Common myeloid progenitor, CD34-positive (primary cell): ENCODE measurements around the gene DNAAF3. TPM values are rescaled to one million over a fixed set of nuclear protein-coding genes. Genes with fewer than 3 reads are reported as not detected.
A peak's percentile ranks its signal among the peaks of the same experiment; 100 is the strongest.

Source experiments
- CTCF ChIA-PET: fragments of 350-600 bp; sonication (Branson Sonifier 250); formaldehyde crosslinking; loops from one replicate; lab custom pipeline; 2021; ENCODE audit warnings: antibody characterized with exemption; lab: Charles Lee
- POLR2A ChIA-PET: fragments of 350-600 bp; sonication (Branson Sonifier 250); formaldehyde crosslinking; loops from one replicate; lab custom pipeline; 2021; ENCODE audit warnings: antibody characterized with exemption; lab: Charles Lee
- DNase-seq, 3 donors: peaks; one replicate each; pipeline versions ENCODE4 v3.0.0 to v3.0.0-alpha.2; 2013
- H3K27ac ChIP-seq, 2 experiments: 1 replicate in 1 of 2; 2 replicates in 1 of 2; pipeline ENCODE4 v1.7.0; 2013; ENCODE audit warnings: inconsistent platforms in 2 of 2, low read length in 2 of 2, mild to moderate bottlenecking in 2 of 2, low read depth in 1 of 2, moderate library complexity in 1 of 2; ENCODE audit not compliant: severe bottlenecking in 2 of 2, insufficient read depth in 1 of 2, poor library complexity in 1 of 2
- H3K27me3 ChIP-seq, 5 experiments: replicated peaks in 2 of 5; 1 replicate in 3 of 5; 2 replicates in 2 of 5; pipeline versions ENCODE4 v1.6.1 to v1.7.0; 2013; ENCODE audit warnings: low read length in 4 of 5, mild to moderate bottlenecking in 2 of 5, moderate library complexity in 2 of 5, inconsistent platforms in 1 of 5; ENCODE audit not compliant: insufficient read depth in 5 of 5, control insufficient read depth in 4 of 5
- H3K36me3 ChIP-seq, 4 experiments: 1 replicate in 2 of 4; 2 replicates in 2 of 4; pipeline versions ENCODE4 v1.6.1 to v1.7.0; 2013; ENCODE audit warnings: low read length in 3 of 4, control low read depth in 1 of 4, mild to moderate bottlenecking in 1 of 4; ENCODE audit not compliant: control insufficient read depth in 4 of 4, insufficient read depth in 4 of 4
- H3K4me1 ChIP-seq, 4 experiments: 1 replicate in 3 of 4; 2 replicates in 1 of 4; pipeline versions ENCODE4 v1.6.1 to v1.7.1; 2013; ENCODE audit warnings: low read length in 3 of 4, mild to moderate bottlenecking in 3 of 4, control low read depth in 1 of 4, inconsistent platforms in 1 of 4, moderate library complexity in 1 of 4; ENCODE audit not compliant: control insufficient read depth in 4 of 4, insufficient read depth in 4 of 4; ENCODE audit errors: control extremely low read depth in 1 of 4
- H3K4me3 ChIP-seq, 7 experiments: 1 replicate in 4 of 7; 2 replicates in 3 of 7; pipeline versions ENCODE4 v1.5.1 to v1.7.0; 2013; ENCODE audit warnings: mild to moderate bottlenecking in 7 of 7, low read length in 6 of 7, moderate library complexity in 6 of 7, inconsistent platforms in 2 of 7, low read depth in 2 of 7, control low read depth in 1 of 7; ENCODE audit not compliant: insufficient read depth in 4 of 7, control insufficient read depth in 1 of 7; ENCODE audit errors: extremely low read depth in 1 of 7
- H3K9me3 ChIP-seq, 5 experiments: 1 replicate in 4 of 5; 2 replicates in 1 of 5; pipeline versions ENCODE4 v1.6.1 to v1.7.1; 2013; ENCODE audit warnings: low read length in 4 of 5, mild to moderate bottlenecking in 2 of 5, inconsistent platforms in 1 of 5, low read depth in 1 of 5, moderate library complexity in 1 of 5; ENCODE audit not compliant: control insufficient read depth in 4 of 5, insufficient read depth in 2 of 5; ENCODE audit errors: control extremely low read depth in 1 of 5
- WGBS: methylation state at CpG from one replicate; pipeline ENCODE4 v1.1.5; 2013; ENCODE audit not compliant: insufficient coverage; 5-methylcytosine and 5-hydroxymethylcytosine counted together
- polyA plus RNA-seq: library from polyadenylated mRNA; unstranded; fragments of 120-200 nt; gene quantifications from one replicate; pipeline ENCODE4 v1.2.1, GENCODE V29; 2013

Gene DNAAF3
- polyA plus RNA-seq: 1.3 TPM

DNA sequence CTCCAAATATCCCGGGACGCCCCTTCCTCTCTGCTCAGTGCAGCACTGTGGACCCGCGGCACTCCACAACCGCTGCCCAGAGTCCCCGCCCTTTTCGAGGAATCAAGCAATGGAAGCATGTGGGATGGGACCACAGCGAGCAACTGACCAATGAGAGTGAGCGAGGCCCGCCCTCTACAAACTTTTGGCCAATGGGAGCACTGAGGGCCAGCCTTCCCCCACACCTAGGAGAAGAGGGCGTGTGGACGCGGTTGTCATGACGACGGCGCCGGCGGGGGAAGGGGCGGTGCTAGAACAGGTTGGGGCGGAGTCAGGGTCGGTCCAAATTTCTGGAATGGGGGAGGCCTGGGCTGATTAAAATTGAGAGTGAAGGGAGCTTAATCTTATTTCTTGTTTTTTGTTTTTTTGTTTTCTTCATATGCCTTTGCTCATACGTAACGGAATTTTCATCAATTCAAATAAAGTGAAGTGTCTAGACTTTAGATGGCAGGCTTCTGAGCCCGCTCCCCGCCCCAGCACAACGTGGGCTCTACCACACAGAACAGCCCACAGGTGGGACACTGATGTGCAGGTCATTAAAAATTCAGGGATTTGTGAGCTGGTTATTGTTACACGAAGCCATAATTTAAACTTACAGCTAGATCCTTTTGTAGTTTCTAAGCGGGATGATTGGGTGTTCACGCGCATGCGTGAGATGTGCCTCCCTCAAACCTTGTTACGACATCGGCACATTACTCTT is at the start of gene DNAAF3:
TSS of gene DNAAF3 (minus strand) at position 84 of the 739 bp plus-strand sequence. CDS start 200 bp downstream, outside the sequence.
- H3K36me3 ChIP-seq: no peaks in the 10 kb centered on the region
- H3K27me3 ChIP-seq: peaks cover 2 to 40% (median 6%) of the 10 kb centered on the region in 5 experiments
- H3K4me3 ChIP-seq: peak within 1 kb of the TSS; percentile 44 to 84 (median 67)
- 0% methylated on average over 16 of the region's 33 CpGs for WGBS
- DNase-seq: peak; percentile 97 to 98 (median 97)
- peak within 1 kb of the TSS; percentile 83 to 90 for H3K27ac ChIP-seq
- CTCF ChIA-PET: interaction anchor here (0.7 to 3.4 kb wide), 5 partner anchors 11 to 285 kb away, joined by 3 to 31 read pairs (median 3); partner anchors contain the start of gene SYT5
- peaks cover 0 to 16% (median 14%) of the 10 kb centered on the region in 4 experiments for H3K4me1 ChIP-seq
- POLR2A ChIA-PET: interaction anchor here (0.6 to 0.8 kb wide), 3 partner anchors 13 to 979 kb away, joined by 3 to 4 read pairs (median 3); no protein-coding TSS in a partner anchor
- no peaks in the 10 kb centered on the region for H3K9me3 ChIP-seq

GRCh38 chr19:55213547-55213946 is 47.1 kb upstream of the DNAAF3 start:
- H3K27me3 ChIP-seq: peaks cover 0 to 8% (median 2%) of the 10 kb centered on the region in 5 experiments
- H3K9me3 ChIP-seq: peaks cover 3 to 11% (median 7%) of the 10 kb centered on the region in 5 experiments
- H3K4me3 ChIP-seq: no peak overlapping the region
- 85% methylated on average over 5 of the region's 7 CpGs for WGBS
- POLR2A ChIA-PET: no interaction called here
- no peak for DNase-seq
- no peak overlapping the region for H3K27ac ChIP-seq
- CTCF ChIA-PET: no interaction called here
- peaks cover 0 to 21% (median 12%) of the 10 kb centered on the region in 4 experiments for H3K4me1 ChIP-seq
- no peaks in the 10 kb centered on the region for H3K36me3 ChIP-seq

GRCh38 chr19:55212447-55212846 is 46.0 kb upstream of the DNAAF3 start:
- Histone ChIP-seq H3K4me1 (peaks cover 0 to 21% (median 12%) of the 10 kb centered on the region in 4 experiments), H3K9me3 (peaks cover 3 to 11% (median 7%) of the 10 kb centered on the region in 5 experiments), H3K27me3 (peaks cover 0 to 8% (median 2%) of the 10 kb centered on the region in 5 experiments), H3K36me3 (no peaks in the 10 kb centered on the region), H3K27ac (no peak overlapping the region), H3K4me3 (no peak overlapping the region)
- WGBS: 100% methylated on average over 2 of the region's 3 CpGs
- peak in 1 of 3 donors; percentile 29 for DNase-seq
- ChIA-PET CTCF (no interaction called here), POLR2A (no interaction called here)

GRCh38 chr19:55209693-55210472 is 43.5 kb upstream of the DNAAF3 start:
- POLR2A ChIA-PET: no interaction called here
- 88% methylated on average over 13 of the region's 17 CpGs for WGBS
- no peak for DNase-seq
- Histone ChIP-seq H3K27me3 (peaks cover 0 to 4% (median 0%) of the 10 kb centered on the region in 5 experiments), H3K27ac (no peak overlapping the region), H3K9me3 (peaks cover 3 to 11% (median 7%) of the 10 kb centered on the region in 5 experiments), H3K4me3 (no peak overlapping the region), H3K4me1 (peaks cover 0 to 13% (median 6%) of the 10 kb centered on the region in 4 experiments), H3K36me3 (no peaks in the 10 kb centered on the region)
- CTCF ChIA-PET: no interaction called here

DNA sequence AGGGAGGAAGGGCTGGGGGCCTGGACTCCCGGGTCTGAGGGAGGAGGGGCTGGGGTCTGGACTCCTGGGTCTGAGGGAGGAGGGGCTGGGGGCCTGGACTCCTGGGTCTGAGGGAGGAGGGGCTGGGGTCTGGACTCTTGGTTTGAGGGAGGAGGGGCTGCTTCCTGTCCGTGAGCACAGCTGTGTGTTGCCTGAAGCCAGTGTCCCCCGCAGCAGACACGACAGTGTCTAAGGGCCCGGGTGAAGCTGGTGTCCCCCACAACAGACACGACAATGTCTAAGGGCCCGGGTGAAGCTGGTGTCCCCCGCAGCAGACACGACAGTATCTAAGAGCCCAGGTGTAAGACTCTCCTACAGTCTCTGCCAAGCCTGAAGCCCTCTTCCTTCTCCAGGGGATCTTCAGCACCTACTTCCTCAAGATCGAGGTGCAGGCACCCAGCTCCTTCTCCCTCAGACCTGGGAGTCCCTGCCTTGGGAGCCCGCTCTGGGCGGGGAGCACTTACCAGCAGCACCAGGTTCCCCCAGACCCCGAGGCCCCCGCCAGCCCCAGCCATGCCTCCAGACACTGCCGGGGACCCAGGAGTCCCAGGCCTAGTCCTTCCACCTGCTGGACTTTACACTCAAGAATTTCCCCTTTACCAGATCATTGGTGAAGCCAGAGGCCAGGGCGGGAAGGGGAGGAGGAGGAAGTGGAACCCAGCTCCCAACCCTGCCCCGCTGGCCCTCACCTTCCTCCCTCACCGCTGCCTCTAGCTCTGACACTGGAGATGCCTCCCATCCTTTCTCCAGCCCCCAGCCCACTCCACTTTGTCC is 42.7 kb upstream of the DNAAF3 start, which contains the start of gene PTPRH:
TSS of gene PTPRH (minus strand) at position 622 of the 813 bp plus-strand sequence. CDS start at position 554, 68 bp downstream.
- POLR2A ChIA-PET: no interaction called here
- CTCF ChIA-PET: no interaction called here
- H3K9me3 ChIP-seq: peaks cover 3 to 11% (median 7%) of the 10 kb centered on the region in 5 experiments
- H3K4me1 ChIP-seq: peaks cover 0 to 13% (median 6%) of the 10 kb centered on the region in 4 experiments
- H3K27me3 ChIP-seq: peaks cover 0 to 4% (median 0%) of the 10 kb centered on the region in 5 experiments
- DNase-seq: no peak
- H3K36me3 ChIP-seq: no peaks in the 10 kb centered on the region
- no peak within 1 kb of the TSS for H3K4me3 ChIP-seq
- H3K27ac ChIP-seq: peak within 1 kb of the TSS in 1 of 2 experiments; percentile 34
- WGBS: 33% methylated on average over 3 of the region's 18 CpGs

GRCh38 chr19:55206664-55207500 is 40.5 kb upstream of the DNAAF3 start:
- CTCF ChIA-PET: interaction anchor here (1.3 kb wide), 1 partner anchor 14 kb away, joined by 3 read pairs; no protein-coding TSS in a partner anchor
- H3K4me3 ChIP-seq: peak overlapping the region in 1 of 7 experiments; percentile 5
- 45% methylated on average over 23 of the region's 29 CpGs for WGBS
- H3K27ac ChIP-seq: peak overlapping the region in 1 of 2 experiments; percentile 32
- DNase-seq: peak; percentile 47 to 77 (median 71)
- H3K9me3 ChIP-seq: no peaks in the 10 kb centered on the region
- peaks cover 0 to 13% (median 6%) of the 10 kb centered on the region in 4 experiments for H3K4me1 ChIP-seq
- no peaks in the 10 kb centered on the region for H3K36me3 ChIP-seq
- POLR2A ChIA-PET: no interaction called here
- H3K27me3 ChIP-seq: peaks cover 0 to 3% (median 0%) of the 10 kb centered on the region in 5 experiments
